GM19023 (cell line): ENCODE results near the gene PODXL2.
"Not testable (repeated sequence)": the region's sequence is repeated elsewhere in the genome, so short reads cannot be mapped to it uniquely, and the experiment has no call there.

Source experiments
- ATAC-seq: cut with Tn5 transposase; IDR thresholded peaks from one replicate; pipeline ENCODE4 v1.9.1; 2021; ENCODE audit warnings: mild to moderate bottlenecking, moderate library complexity; ENCODE audit not compliant: unreplicated experiment

Gene PODXL2

GRCh38 chr3:127674101-127674721 is 45.2 kb downstream of the PODXL2 start:
- no peak for ATAC-seq

DNA sequence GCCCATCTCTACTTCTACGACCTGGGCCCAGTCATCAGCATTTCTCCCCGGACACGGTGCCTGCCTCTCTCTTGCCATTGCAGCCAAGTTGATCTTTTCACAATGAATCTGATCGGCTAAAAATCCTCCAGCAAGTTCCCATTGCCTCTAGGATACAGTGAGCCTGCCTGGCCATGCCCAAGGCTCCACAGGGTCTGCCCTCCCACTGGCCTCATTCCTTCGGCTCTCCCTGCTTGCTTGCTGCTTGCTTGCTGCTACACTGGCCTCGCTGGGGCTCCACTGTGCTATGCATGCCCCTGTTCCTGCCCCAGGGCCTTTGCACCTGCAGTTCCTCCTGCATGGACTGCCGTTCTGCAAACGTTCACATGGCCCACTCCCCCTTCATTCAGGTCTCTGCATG is 45.8 kb downstream of the PODXL2 start:
- no peak for ATAC-seq

GRCh38 chr3:127675651-127676391 is 46.8 kb downstream of the PODXL2 start:
- ATAC-seq: no peak

- ATAC-seq: no peak
These were observed 47.5 kb downstream of the PODXL2 start for GRCh38 chr3:127676456-127676855.

DNA sequence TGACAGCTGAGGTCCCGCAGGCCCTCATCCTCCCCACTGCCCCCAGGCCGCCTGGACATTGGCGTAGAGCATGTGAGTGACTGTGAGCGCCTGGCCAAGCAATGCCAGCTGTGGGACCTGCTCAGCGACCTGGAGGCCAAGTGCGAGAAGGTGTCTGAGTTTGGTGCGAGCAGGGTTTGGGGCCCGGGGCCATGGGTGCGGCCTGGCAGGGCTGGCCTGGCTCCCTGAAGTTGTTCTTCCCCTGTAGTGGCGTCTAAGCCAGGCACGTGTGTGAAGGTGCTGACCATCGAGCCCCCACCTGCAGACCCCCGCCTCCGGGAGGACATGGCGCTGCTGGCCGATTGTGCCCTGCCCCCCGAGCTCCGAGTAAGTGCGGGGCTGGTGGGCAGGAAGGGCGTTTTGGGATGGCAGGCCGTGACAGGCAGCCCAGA is 48.0 kb downstream of the PODXL2 start:
- ATAC-seq: no peak

GRCh38 chr3:127677541-127678314 is 48.7 kb downstream of the PODXL2 start:
- ATAC-seq: no peak

- ATAC-seq: no peak
These were observed 49.3 kb downstream of the PODXL2 start for GRCh38 chr3:127678315-127678599.

GRCh38 chr3:127678611-127679533 is 49.9 kb downstream of the PODXL2 start:
- ATAC-seq: no peak

DNA sequence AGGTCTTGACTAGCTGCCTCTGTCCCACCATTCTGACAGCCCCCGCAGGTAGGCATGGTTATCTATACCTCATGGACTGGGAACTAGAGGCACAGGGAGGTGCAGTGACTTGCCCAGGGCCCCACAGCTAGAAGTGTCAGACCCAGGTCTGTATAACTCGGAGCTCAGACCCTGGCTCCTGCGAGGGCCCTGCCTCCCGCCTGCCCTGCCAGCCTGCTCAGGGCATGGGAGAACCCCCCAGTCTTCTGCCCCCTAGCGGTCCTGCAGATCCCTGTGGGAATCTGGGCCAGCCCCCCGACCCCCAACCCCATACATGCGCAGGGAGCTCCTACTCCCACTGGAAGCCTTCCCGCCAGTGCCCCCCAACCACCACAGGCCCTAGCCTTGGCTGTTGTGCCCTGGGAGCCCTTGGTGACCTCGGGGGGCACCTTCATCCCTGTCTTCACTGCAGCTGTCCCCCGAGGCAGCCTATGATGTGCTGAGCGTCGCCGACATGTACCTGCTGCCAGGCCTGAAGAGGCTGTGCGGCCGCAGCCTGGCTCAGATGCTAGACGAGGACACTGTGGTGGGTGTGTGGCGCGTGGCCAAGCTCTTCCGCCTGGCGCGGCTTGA is 50.7 kb downstream of the PODXL2 start:
- no peak for ATAC-seq

DNA sequence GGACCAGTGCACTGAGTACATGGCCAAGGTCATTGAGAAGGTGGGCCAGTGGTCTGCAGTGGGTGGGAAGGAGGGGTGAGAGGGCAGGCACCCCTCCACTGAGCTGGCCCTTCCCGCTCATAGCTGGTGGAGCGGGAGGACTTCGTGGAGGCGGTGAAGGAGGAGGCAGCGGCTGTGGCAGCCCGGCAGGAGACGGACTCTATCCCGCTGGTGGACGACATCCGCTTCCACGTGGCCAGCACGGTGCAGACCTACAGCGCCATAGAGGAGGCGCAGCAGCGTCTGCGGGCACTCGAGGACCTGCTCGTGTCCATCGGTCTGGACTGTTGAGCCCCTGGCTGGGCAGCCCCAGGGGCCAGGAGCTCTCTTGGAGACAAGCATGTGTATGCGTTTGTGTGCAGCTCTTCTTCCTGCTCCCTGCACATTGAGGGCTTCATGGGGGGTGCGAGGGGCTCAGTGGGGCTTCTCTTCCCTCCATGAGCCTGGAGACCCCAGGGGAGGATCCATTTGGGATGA is 51.2 kb downstream of the PODXL2 start:
- ATAC-seq: no peak

- ATAC-seq: no peak
These were observed 51.8 kb downstream of the PODXL2 start for GRCh38 chr3:127680798-127681221.

GRCh38 chr3:127682175-127682554 is 53.2 kb downstream of the PODXL2 start:
- not testable (repeated sequence) for ATAC-seq

GRCh38 chr3:127682561-127682960 is 53.6 kb downstream of the PODXL2 start:
- no peak for ATAC-seq

DNA sequence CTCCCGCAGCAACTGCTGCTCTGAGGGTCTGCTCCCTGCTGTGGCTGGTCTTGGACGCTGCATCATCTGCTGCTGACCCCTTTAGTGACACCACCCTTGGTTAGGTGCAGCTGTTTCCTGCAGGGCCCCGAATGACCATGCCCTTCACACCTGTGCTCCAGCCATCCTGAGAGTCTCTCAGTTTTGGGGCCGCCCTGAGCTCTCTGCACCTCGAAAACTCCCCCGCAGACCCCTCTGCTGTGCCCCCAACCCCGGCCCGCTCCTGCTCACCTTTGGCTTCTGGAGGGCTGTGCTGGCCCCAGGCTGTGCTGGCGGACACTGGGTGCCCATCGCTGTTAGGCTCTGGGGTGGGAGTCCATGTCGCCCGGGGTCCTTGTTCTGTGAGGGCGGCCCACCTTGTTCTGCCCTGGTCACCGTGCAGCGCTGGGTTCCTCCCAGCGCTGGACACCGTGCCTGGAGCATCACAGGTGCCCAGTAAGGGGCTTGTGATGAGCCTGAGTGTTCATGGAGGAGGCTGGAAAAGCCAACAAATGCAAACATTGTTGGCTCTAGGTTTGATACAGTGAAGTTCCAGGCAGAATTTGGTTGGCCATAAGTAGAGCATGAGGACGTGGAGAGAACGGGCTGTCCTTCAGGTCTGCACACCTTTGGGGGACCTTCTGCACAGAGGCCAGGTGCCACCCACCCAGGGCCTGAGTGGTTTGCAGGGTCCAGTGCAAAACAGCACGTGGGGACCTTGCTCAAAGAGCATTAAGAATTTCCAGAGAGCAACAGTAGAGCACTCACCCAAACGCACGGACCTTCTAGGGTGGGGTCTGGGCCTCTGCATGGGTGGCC is 56.1 kb downstream of the PODXL2 start:
- ATAC-seq: no peak

GRCh38 chr3:127685708-127686511 is 56.9 kb downstream of the PODXL2 start:
- ATAC-seq: no peak

- no peak for ATAC-seq
These were observed 57.5 kb downstream of the PODXL2 start for GRCh38 chr3:127686512-127686894.

- ATAC-seq: no peak
These were observed 58.3 kb downstream of the PODXL2 start for GRCh38 chr3:127687228-127687737.

DNA sequence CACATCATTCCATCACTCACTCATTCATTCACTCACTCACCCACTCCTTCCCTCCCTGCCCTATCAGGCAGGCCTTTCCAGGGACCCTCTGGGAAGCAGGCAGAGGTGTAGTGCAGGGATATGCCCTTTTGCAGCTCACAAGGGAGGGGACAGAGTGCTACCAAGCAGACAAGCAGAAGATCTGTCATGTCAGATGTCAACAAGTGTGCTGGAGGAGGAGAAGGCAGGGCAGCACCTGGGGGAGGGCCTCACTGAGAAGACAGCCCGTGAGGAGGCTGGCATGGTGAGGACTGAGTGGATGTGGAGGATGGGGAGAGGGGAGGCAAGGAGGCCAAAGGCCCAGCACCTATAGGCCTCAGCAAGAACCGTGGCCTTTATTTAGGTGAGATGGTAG is 59.0 kb downstream of the PODXL2 start:
- ATAC-seq: no peak
